PC-3 (cell line): Measurements from ENCODE around the gene A4GALT.

Experiments
- EZH2phosphoT487 ChIP-seq: fragments of 300-600 bp; sonication (generic); IDR thresholded peaks from 2 replicates; pipeline ENCODE4 v1.6.1; 2018; ENCODE audit warnings: mild to moderate bottlenecking, antibody characterized with exemption, low read length, borderline replicate concordance
- TF ChIP-seq, protein P1 (sequence below): fragments of 300-600 bp; sonication (generic); conservative IDR thresholded peaks from 2 replicates; pipeline ENCODE4 v1.5.1; 2017; ENCODE audit warnings: antibody characterized with exemption, low read depth, mild to moderate bottlenecking, low read length

DNA sequence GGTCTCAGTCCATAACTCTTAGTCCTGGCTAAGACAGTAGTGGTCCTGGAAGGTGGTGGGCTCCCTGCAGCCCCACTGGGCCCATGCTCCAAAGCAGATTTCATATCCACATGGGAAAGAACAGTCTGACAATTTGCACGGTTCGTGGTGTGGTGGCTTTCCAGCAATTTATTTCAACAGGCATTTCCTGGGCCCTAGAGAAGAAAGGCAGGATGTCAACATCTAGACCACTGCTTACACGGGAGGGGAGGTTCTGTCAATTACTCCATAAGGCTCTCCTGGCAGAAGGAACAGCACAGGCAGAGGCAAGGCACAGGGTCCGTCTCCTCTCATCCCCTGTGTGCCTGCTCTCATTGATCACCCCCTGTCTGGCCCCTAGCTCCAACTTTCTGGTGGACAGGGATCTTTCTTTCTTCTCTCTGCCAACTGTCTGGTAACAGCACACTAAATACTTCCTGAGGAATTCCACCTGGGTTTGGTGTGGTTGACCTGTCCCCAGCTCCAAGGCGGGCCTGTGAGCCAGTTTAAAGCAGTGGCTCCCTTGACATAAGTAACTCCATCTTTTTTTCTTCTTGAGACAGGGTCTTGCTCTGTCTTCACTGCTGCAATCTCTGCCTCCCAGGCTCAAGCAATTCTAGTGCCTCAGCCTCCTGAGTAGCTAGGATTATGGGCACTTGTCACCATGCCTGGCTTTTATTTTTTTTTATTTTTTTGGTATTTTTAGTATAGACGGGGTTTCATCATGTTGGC lies 5.1 kb upstream of the A4GALT start:
- TF ChIP-seq EZH2phosphoT487: no peak
- TF ChIP-seq, protein P1, sequence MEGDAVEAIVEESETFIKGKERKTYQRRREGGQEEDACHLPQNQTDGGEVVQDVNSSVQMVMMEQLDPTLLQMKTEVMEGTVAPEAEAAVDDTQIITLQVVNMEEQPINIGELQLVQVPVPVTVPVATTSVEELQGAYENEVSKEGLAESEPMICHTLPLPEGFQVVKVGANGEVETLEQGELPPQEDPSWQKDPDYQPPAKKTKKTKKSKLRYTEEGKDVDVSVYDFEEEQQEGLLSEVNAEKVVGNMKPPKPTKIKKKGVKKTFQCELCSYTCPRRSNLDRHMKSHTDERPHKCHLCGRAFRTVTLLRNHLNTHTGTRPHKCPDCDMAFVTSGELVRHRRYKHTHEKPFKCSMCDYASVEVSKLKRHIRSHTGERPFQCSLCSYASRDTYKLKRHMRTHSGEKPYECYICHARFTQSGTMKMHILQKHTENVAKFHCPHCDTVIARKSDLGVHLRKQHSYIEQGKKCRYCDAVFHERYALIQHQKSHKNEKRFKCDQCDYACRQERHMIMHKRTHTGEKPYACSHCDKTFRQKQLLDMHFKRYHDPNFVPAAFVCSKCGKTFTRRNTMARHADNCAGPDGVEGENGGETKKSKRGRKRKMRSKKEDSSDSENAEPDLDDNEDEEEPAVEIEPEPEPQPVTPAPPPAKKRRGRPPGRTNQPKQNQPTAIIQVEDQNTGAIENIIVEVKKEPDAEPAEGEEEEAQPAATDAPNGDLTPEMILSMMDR: no peak
